GM19240 (cell line): ENCODE results near the gene IMMP1L.

ENCODE experiments used
- DNase-seq: peaks from one replicate; pipeline ENCODE4 v3.0.0; 2011; ENCODE audit warnings: low spot score; ENCODE audit not compliant: insufficient read length

The IMMP1L gene

DNA sequence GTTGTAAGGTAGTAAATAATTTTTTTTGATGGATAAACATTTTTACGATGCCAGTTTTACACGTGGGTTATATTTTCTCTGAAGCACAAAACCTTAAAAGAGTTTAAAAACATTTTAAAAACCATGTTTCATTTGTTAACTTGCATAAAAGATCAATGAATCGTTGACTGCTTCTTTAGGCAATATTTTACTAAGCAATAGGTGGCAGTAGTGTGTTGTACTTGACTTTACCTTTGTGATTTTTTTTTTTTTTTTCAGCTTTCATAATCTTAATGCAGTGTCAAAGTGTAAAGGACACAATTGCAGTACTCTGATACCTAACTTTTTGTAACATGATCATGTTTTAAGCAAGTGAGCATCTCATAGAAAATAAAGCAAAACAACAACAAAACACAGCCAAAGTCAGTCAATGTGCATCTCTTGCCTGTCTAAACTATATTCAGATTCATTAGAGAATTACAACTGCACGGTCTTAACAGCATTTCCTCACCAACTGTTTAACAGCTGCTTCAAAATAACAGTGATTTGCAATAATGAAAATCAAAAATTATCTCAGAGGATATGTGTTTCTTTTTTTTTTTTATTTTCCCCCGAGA is 112.1 kb downstream of the IMMP1L start:
- no peak for DNase-seq

DNA sequence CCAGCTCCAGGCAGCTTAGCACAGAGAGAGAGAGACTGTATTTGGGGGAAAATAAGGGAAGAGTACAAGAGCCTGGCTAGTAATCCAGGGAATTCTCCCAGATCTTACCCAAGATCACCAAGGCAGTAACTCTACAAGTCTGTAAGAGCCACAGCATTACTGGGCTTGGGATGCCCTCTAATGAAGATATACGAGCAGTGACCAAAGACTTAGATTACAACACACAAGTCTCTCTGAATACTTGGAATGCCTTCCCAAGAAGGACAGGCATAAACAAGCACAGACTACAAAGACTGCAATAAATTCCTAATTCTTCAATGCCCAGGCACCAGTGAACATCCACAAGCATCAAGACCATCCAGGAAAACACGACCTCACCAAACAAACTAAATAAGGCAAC is 122.0 kb downstream of the IMMP1L start:
- no peak for DNase-seq

DNA sequence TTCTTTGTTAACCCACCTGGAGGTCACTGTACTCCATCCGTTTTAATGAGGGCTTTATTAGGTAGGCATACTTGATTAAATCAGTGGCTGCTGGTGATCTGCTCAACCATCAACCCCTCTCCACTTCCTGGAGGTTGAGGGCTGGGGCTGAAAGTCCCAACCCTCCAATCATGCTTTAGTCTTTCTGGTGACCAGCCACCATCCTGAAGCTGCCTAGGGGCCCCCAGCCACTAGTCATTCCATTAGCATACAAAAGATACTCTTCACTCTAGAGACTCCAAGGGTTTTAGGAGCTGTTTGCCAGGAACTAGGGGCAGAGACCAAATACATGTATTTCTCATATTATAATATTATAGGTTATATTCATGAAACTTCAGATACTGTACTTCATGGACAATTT is 126.3 kb downstream of the IMMP1L start:
- no peak for DNase-seq
